Measurements from ENCODE around the gene TBC1D9B. TPM values are rescaled to one million over a fixed set of nuclear protein-coding genes. Genes with fewer than 3 reads are reported as not detected.

The TBC1D9B gene
- total and polyA plus RNA-seq, 9 of the 15 experiments (the other 6 are each of a cell fraction or from before 2014, with no cell fraction given), result 2.9 to 59.1 (median 33.5) TPM

DNA sequence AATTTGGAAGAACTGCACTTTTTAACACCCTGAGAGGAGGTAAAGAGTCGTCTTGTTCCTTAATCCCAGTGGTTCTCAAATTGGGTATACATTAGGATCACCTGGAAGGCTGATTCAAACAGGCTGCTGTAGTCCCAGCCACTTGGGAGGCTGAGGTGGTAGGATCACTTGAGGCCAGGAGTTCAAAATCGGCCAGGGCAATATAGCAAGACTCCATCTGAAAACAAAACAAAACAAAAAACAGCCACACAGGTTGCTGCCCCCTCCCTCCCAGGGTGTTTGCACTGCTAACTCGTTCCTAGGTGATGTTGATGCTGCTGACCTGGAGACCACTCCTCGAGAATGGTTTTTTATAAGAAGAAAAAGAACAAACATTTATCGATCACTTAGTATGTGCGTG is 1.5 kb upstream of the TBC1D9B start:
- POLR2A ChIA-PET, result no interaction called here
- Histone ChIP-seq H3K4me1 (replicated peaks in 1 of 2; ENCODE audit: control insufficient read depth in 2 of 2, insufficient read depth in 2 of 2, low read length in 2 of 2) (peaks cover 11 to 38% of the 10 kb centered on the region in 2 experiments; a peak in 4 of 5 replicates), H3K4me3 (no peak overlapping the region), H4K20me1 (replicated peaks; ENCODE audit: control insufficient read depth, insufficient read depth, low read length) (no peaks in the 10 kb centered on the region), H3K9me1 (ENCODE audit: control insufficient read depth, insufficient read depth, low read length) (no peaks in the 10 kb centered on the region), H3K27ac (ENCODE audit: extremely low read depth, low read depth, low read length) (no peak overlapping the region), H3K79me2 (ENCODE audit: control insufficient read depth, insufficient read depth, low read length) (peaks cover 25% of the 10 kb centered on the region), H3K9me3 (replicated peaks; ENCODE audit: control insufficient read depth, insufficient read depth, low read depth, low read length) (no peaks in the 10 kb centered on the region), H3K36me3 (ENCODE audit: control insufficient read depth, insufficient read depth, low read length) (peaks cover 17% of the 10 kb centered on the region; the same call in 1 of the 3 replicates), H2AFZ (ENCODE audit: low read depth, low read length) (no peak overlapping the region), H3K27me3 (ENCODE audit: control insufficient read depth in 2 of 2, insufficient read depth in 2 of 2, low read length in 2 of 2) (peaks cover 0 to 6% of the 10 kb centered on the region in 2 experiments; a peak in 1 of 5 replicates), H3K9ac (ENCODE audit: insufficient read depth in 1 of 2, low read depth in 2 of 2, low read length in 2 of 2) (no peak overlapping the region), H3K4me2 (ENCODE audit: insufficient read depth, low read length) (no peak overlapping the region)
- WGBS (ENCODE audit: insufficient coverage, low coverage, missing lambda C conversion rate), result 43% methylated on average over 6 of the region's 6 CpGs
- FAIRE-seq (no peak), DNase-seq (ENCODE audit: extremely low read depth in 1 of 4, low spot score in 3 of 4) (no peak), ATAC-seq (no peak)
- BruUV-seq (replicated peaks), result no TSS peak
- TF ChIP-seq, protein P1, sequence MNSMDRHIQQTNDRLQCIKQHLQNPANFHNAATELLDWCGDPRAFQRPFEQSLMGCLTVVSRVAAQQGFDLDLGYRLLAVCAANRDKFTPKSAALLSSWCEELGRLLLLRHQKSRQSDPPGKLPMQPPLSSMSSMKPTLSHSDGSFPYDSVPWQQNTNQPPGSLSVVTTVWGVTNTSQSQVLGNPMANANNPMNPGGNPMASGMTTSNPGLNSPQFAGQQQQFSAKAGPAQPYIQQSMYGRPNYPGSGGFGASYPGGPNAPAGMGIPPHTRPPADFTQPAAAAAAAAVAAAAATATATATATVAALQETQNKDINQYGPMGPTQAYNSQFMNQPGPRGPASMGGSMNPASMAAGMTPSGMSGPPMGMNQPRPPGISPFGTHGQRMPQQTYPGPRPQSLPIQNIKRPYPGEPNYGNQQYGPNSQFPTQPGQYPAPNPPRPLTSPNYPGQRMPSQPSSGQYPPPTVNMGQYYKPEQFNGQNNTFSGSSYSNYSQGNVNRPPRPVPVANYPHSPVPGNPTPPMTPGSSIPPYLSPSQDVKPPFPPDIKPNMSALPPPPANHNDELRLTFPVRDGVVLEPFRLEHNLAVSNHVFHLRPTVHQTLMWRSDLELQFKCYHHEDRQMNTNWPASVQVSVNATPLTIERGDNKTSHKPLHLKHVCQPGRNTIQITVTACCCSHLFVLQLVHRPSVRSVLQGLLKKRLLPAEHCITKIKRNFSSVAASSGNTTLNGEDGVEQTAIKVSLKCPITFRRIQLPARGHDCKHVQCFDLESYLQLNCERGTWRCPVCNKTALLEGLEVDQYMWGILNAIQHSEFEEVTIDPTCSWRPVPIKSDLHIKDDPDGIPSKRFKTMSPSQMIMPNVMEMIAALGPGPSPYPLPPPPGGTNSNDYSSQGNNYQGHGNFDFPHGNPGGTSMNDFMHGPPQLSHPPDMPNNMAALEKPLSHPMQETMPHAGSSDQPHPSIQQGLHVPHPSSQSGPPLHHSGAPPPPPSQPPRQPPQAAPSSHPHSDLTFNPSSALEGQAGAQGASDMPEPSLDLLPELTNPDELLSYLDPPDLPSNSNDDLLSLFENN (IDR thresholded peaks at IDR 0.05; ENCODE audit: low read depth in 2 of 2, low read length in 2 of 2), result no peak
- no peak for TF ChIP-seq PTRF (tag; IDR thresholded peaks at IDR 0.05)
- TF ChIP-seq ZNF121 (CRISPR knock-in tag; conservative IDR thresholded peaks at IDR 0.05), result peak; percentile 49; the same call in 1 of the 2 replicates
- in situ Hi-C loops (cut with MboI) (no loop called here), intact Hi-C loops (cut with micrococcal nuclease) (loop anchor here (5.0 kb wide), 1 partner anchor 102 kb away; the partner anchor contains the start of gene MGAT4B)
- CTCF ChIA-PET (ENCODE audit: low intra/inter-chr PET ratio), result interaction anchor here (0.6 kb wide), 2 partner anchors 127 to 182 kb away, joined by 3 read pairs; no protein-coding TSS in a partner anchor

All from K562 (cell line).